ENCODE data around the gene CTSV.
"Not testable (repeated sequence)": the region's sequence is repeated elsewhere in the genome, so short reads cannot be mapped to it uniquely, and the experiment has no call there.

GRCh38 chr9:96994531-96995016 lies 44.4 kb downstream of the CTSV start:
- not testable (repeated sequence) for TF ChIP-seq CTCF, POLR2A (IDR thresholded peaks at IDR 0.05)

Data from adrenal gland (tissue), 5 donors.